ENCODE results near the gene ARHGAP26.

- TF ChIP-seq POLR2A (IDR thresholded peaks at IDR 0.05) (no peak), CTCF (IDR thresholded peaks at IDR 0.05) (no peak)
Observed at GRCh38 chr5:142878638-142879037, 108.5 kb downstream of the ARHGAP26 start.
